ENCODE measurements around the gene HYOU1. TPM values are rescaled to one million over a fixed set of nuclear protein-coding genes. Genes with fewer than 3 reads are reported as not detected.

The HYOU1 gene
- total and polyA plus RNA-seq, 2 of the 8 experiments (the other 6 are each of a cell fraction or from before 2014, with no cell fraction given): 239 to 295 TPM

GRCh38 chr11:119023741-119024140, 33.3 kb downstream of the HYOU1 start (continued):
- TF ChIP-seq ATF2 (IDR thresholded peaks at IDR 0.05; ENCODE audit: low read length) (no peak), KDM4A (IDR thresholded peaks at IDR 0.05; ENCODE audit: low read depth, low read length, severe bottlenecking) (no peak), BCL11A (IDR thresholded peaks at IDR 0.05; ENCODE audit: low read depth in 2 of 2, low read length in 2 of 2) (no peak), KDM5A (IDR thresholded peaks at IDR 0.05; ENCODE audit: low read length) (no peak), EGR1 (IDR thresholded peaks at IDR 0.05; ENCODE audit: borderline replicate concordance, low read depth, low read length) (no peak), KDM1A (IDR thresholded peaks at IDR 0.05; ENCODE audit: borderline replicate concordance, low read length) (no peak), YY1 (IDR thresholded peaks at IDR 0.05; ENCODE audit: low read depth, low read length) (no peak), SAP30 (IDR thresholded peaks at IDR 0.05; ENCODE audit: insufficient read depth, insufficient replicate concordance, low read length) (no peak), SRF (IDR thresholded peaks at IDR 0.05; ENCODE audit: low read depth, low read length) (no peak)

All from H1 (cell line).